ENCODE results near the gene RASA3.

DNA sequence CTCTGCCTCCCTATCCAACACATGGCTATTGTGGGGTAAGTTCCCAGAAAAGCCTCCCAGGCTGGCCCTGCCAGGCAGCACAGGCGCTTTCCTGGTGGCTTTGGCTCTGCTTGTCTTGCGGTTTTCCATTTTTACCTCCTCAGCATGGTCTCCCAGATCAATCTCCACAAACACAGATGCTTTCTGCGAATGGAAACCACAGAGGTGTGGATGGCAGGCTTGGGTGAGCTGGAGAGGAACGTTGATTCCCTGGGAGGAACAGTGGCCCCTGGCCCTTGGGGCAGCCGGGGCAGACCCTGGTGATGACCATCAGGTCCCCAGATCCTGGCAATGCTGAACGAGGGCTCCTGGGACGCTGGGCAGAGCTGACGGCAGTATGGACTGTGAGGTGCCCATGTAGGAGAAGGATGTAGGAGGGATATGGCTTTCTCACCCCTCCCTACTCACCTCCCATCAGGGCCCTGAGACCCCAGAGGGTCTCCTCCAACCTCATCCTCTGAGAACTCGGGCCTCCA, 165.2 kb downstream of the RASA3 start:
- TF ChIP-seq, protein P1, sequence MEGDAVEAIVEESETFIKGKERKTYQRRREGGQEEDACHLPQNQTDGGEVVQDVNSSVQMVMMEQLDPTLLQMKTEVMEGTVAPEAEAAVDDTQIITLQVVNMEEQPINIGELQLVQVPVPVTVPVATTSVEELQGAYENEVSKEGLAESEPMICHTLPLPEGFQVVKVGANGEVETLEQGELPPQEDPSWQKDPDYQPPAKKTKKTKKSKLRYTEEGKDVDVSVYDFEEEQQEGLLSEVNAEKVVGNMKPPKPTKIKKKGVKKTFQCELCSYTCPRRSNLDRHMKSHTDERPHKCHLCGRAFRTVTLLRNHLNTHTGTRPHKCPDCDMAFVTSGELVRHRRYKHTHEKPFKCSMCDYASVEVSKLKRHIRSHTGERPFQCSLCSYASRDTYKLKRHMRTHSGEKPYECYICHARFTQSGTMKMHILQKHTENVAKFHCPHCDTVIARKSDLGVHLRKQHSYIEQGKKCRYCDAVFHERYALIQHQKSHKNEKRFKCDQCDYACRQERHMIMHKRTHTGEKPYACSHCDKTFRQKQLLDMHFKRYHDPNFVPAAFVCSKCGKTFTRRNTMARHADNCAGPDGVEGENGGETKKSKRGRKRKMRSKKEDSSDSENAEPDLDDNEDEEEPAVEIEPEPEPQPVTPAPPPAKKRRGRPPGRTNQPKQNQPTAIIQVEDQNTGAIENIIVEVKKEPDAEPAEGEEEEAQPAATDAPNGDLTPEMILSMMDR (IDR thresholded peaks at IDR 0.05; ENCODE audit: low read depth, low read length), result no peak
- TF ChIP-seq EZH2phosphoT487 (IDR thresholded peaks at IDR 0.05; ENCODE audit: low read depth), result no peak

All from OCI-LY3 (cell line).